PC-9 (cell line): ENCODE results near the gene ST8SIA1.

Experiments
- EZH2 ChIP-seq: fragments of 200-600 bp; sonication (generic); IDR thresholded peaks from 2 replicates; pipeline ENCODE4 v1.8.0; 2017; ENCODE audit warnings: antibody characterized with exemption, low read depth
- TF ChIP-seq, protein P1 (sequence below): fragments of 200-600 bp; sonication (generic); conservative IDR thresholded peaks from 2 replicates; pipeline ENCODE4 v1.6.1; 2017; ENCODE audit warnings: mixed run types, antibody characterized with exemption, mild to moderate bottlenecking, moderate library complexity

DNA sequence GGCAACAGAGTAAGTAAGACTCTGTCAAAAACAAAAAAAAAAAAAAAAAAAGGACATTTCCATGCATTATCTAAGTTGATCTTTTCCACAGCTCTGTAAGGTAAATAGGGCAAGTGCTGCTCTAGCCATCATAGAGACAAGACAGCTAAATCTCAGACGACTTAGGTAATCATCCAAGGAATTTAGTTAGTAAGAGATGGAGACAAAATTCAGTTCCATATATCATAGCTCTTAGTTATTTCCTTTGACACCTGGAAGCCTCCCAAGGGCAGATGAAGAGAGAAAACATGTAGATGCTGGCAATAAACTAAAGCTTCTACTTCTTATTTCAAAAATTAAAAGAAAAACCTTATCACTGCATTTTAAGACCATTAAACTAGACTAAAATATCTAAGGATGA is 48.7 kb downstream of the ST8SIA1 start:
- TF ChIP-seq, protein P1, sequence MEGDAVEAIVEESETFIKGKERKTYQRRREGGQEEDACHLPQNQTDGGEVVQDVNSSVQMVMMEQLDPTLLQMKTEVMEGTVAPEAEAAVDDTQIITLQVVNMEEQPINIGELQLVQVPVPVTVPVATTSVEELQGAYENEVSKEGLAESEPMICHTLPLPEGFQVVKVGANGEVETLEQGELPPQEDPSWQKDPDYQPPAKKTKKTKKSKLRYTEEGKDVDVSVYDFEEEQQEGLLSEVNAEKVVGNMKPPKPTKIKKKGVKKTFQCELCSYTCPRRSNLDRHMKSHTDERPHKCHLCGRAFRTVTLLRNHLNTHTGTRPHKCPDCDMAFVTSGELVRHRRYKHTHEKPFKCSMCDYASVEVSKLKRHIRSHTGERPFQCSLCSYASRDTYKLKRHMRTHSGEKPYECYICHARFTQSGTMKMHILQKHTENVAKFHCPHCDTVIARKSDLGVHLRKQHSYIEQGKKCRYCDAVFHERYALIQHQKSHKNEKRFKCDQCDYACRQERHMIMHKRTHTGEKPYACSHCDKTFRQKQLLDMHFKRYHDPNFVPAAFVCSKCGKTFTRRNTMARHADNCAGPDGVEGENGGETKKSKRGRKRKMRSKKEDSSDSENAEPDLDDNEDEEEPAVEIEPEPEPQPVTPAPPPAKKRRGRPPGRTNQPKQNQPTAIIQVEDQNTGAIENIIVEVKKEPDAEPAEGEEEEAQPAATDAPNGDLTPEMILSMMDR: no peak
- no peak for TF ChIP-seq EZH2
